Activated T-helper 1 cell treated with anti-CD3 and anti-CD28 coated beads, Interleukin-2, amount 50 U/mL, for 16 hours (primary cell): ENCODE measurements around the gene TAF8.
"Not testable (repeated sequence)": the region's sequence is repeated elsewhere in the genome, so short reads cannot be mapped to it uniquely, and the experiment has no call there.

ENCODE experiments used
- DNase-seq, 2 donors: peaks; one replicate each; pipeline ENCODE4 v3.0.0-alpha.2; 2020; ENCODE audit warnings: low read depth in 1 of 2, low spot score in 1 of 2

TAF8 gene

DNA sequence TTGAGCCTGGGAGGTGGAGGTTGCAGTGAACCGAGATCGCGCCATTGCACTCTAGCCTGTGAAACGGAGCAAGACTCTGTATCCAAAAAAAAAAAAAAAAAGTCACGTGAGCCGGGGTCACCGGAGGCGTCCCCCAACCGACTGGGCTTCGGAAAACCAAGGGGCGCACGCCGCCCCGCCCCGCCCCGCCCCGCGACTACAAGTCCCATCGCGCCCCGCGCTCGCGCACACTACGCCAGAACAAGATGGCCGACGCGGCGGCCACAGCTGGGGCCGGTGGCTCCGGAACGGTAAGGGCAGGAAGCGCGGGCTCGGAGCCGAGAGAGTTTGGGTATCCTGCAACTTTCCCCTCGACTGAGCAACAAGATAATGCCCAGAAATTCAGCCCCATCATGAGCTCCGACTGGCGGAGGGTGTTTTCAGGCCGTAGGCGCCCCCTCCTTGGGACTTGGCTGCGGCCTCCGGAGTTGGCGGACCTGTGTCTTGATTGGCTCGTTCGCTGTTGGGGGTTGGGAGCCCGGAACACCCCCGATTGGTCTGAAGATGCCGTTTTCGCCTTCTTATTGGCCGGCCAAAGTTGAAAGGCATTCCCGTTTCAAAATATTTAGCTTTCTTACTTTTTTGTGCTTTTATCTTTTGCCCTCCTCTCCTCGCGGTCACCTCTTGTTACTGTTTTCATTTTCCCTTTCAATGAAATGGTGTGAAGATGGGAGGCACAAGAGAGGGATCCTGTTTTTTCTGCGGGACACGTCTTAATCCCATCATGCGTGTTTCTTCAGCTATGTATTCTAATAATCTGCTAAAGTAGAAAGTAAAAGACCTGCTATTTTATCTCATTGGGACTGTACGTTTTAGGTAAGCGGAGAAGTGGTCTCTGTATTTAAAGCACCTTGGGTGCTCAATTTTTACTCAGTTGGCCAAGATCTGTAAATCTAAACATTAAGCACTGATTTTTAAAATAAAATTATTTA lies at the start of gene TAF8:
Gene TAF8 (plus strand): TSS at position 228 of the 971 bp plus-strand sequence. CDS start 18 bp downstream, at position 246.
- DNase-seq = peak; percentile 76 to 79

DNA sequence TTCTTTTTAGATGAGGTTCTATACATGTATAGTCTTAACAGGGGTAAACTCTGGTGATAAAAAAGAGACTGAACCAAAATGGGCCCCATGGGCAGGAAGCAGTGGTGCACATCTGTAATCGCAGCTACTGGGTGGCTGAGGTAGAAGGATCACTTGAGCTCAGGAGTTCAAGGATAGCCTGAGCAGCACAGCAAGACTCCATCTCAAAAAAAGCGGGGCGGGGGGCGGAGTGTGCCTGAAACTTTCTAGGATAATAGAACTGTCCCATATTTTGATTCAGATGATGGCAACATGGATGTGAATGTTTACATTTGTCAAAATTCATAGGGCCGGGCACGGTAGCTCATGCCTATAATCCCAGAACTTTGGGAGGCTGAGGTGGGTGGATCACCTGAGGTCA lies 48.8 kb upstream of the TAF8 start:
- DNase-seq = no peak

GRCh38 chr6:42003658-42004057 lies 46.7 kb upstream of the TAF8 start:
- DNase-seq = not testable (repeated sequence)

DNA sequence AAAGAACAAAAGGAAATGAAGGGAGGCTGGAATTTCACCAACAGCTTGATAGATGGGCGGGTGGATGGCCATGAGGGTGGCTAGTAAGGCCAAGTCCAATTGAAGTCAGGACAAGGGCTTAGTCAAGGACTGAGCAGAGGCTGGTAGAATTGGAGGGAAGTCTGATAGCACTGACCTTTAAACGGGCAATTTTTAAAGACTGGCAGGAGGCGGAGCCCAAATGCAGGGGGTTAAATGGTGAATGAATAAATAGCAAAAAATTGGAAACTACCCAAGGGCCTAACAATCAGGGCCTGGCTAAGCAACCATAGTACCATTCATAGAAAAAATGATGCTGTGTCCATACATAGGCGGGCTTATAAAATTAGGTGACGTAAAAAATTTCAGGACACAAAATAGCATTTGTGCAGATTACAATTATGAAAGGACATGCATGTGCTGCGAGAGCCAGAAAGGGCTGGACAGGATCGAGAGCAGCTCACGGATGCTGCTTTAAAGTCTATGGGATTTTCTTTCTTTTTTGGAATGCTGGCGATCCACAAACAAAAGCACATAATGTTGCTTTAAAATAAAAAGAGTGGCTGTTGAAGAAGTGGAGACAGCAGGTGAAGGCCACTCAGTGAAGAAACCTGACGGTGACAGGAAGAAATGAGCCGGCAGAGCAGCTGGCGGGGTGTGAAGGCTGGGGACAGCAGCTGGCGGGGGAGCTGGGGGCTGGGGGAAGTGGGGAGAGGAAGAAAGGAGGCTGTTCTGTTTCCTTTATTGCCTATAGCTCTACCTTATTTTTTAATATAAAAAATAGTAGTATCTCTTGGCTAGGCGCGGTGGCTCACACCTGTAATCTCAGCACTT lies 42.8 kb upstream of the TAF8 start:
- DNase-seq = no peak

- not testable (repeated sequence) for DNase-seq
Measured at GRCh38 chr6:42008138-42008528, 42.2 kb upstream of the TAF8 start.

DNA sequence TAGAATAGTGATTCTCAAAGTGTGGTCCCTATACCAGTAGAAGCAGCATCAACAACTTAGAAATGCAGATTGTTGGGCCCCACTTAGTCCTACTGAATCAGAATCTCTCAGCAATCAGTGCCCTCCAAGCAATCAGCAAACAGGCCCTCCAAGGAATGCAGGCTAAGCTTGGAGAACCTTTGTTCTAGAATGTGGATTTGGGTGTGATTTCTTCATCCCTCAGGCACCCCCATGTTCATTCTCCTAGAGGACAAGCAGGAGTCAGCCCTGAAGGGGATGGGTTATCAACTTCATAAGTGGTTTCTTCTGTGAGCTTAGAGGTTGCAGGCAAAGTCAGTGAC lies 40.5 kb upstream of the TAF8 start:
- DNase-seq = no peak

DNA sequence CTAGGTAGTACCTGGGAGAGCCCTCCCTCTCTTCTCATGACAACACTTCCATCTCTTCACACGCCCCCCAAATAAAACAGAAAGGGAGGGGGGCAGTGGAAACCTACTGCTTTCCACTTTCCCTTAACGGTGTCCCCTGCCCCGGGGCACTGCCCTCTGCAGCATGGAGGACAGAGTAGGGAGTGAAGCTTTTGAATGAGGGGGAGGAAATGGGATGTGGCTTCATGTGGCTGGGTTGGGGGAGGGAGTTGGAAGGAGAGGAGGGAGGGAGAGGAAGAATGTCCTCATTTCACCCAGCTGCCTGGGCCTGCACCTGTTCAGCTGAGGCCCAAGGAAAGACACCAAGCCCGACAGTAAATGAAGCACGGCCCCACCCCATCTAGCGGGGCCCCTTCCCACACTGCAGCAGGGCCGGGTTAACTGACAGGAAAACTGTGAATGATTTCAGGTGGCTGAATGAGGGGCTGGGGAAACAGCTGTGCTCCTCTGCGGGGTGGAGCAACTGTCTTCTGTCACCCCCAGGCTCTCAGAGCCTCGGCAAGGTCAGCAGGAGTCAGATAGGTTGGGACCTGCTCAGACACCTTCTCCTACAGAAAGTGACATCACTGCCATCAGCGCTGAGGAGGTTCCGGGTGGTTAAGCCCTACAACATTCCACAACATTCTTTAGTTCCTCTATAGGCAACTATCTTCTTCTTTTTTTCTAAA lies 40.0 kb upstream of the TAF8 start:
- DNase-seq = no peak

DNA sequence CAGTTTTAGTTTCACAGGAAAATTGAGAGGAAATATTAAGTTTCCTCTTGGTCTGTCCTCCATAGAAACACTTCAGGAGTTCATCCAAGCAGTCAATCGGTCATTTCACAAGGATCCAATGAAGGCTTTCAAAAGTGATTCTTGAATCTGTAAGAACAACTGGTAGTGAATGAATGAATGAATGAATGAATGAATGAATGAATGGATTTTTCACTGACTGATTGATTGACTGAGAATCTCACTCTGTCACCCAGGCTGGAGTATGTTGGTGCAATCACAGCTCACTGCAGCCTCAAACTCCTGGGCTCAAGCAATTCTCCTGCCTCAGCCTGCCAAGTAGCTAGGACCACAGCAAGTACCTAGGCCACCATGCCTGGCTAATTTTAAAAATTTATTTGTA lies 39.4 kb upstream of the TAF8 start:
- DNase-seq = no peak

- no peak for DNase-seq
Measured at GRCh38 chr6:42012501-42013133, 37.7 kb upstream of the TAF8 start.

DNA sequence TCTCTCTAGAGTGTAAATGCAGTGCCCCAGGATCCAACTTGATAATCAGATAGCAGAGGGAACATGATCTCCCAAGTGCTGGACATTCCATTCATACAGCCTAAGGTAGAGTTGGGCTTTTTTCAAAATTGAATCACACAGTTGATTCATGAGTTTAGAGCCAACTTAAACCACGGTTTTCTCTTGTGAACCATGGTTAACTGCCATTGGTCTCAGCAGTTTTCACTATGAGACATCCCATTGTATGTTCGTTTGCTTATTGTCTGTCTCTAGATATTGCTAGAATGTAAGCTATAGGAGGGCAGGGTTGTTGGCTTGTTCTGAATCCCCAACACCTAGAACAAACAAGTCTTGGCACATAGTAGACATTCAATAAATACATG lies 37.2 kb upstream of the TAF8 start:
- DNase-seq = no peak

GRCh38 chr6:42017021-42017643 lies 33.2 kb upstream of the TAF8 start:
- DNase-seq = no peak

DNA sequence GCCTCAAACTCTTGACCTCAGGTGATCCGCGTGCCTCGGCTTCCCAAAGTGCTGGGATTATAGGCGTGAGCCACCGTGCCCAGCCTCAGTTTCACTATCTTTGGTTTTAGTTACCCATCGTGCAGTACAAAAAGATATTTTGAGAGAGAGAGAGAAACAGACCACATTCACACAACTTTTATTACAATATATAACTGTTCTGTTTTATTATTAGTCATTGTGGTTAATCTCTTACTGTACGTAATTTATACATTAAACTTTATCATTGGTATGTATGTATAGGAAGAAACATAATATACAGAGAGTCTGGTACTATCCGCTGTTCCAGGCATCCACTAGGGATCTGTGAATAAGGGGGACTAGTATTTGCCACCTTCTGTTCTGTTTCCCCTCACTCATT lies 29.4 kb upstream of the TAF8 start:
- no peak for DNase-seq

GRCh38 chr6:42021847-42022754 lies 28.2 kb upstream of the TAF8 start:
- DNase-seq = peak; percentile 14 to 52

GRCh38 chr6:42022755-42023384 lies 27.5 kb upstream of the TAF8 start:
- no peak for DNase-seq

GRCh38 chr6:42025066-42025844 lies 25.1 kb upstream of the TAF8 start:
- DNase-seq = no peak

DNA sequence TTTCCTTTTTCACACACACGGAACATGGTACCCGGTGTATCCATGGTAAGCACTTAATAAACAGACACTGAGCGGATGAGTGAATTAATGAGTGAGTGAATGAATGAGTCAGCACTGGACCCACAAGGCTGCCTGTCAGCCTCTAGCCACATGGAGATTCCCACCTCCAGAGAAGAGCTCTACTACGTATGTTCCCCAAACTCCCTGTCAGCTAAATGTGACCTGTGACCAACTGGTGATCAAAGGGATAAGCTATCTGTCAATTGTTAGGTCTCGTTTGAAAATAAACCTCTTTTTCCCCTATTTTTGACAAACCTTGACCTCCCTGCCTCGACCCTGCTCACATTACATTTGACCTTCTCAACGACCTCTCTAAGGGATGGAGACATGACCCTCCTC lies 24.5 kb upstream of the TAF8 start:
- no peak for DNase-seq

GRCh38 chr6:42026540-42026939 lies 23.8 kb upstream of the TAF8 start:
- DNase-seq = no peak
